Spinal cord (tissue), 10 donors: ENCODE data around the gene FHOD3. TPM values are rescaled to one million over a fixed set of nuclear protein-coding genes. Genes with fewer than 3 reads are reported as not detected.

Source experiments
- DNase-seq, 6 donors: peaks; one replicate each; pipeline versions ENCODE4 v3.0.0 to v3.0.0-alpha.2; 2013 to 2015; ENCODE audit warnings: low spot score in 6 of 6, low read depth in 4 of 6
- H3K27ac ChIP-seq: one replicate; pipeline ENCODE4 v1.5.1; 2013; ENCODE audit warnings: low read depth, low read length, control low read depth
- H3K27me3 ChIP-seq: one replicate; pipeline ENCODE4 v1.6.1; 2013; ENCODE audit warnings: low read length; ENCODE audit not compliant: control insufficient read depth, insufficient read depth
- H3K36me3 ChIP-seq: one replicate; pipeline ENCODE4 v1.6.1; 2013; ENCODE audit warnings: low read length; ENCODE audit not compliant: control insufficient read depth, insufficient read depth
- H3K4me1 ChIP-seq: one replicate; pipeline ENCODE4 v1.6.1; 2013; ENCODE audit warnings: low read length; ENCODE audit not compliant: control insufficient read depth, insufficient read depth
- H3K4me3 ChIP-seq: one replicate; pipeline ENCODE4 v1.5.1; 2013; ENCODE audit warnings: low read depth, low read length, control low read depth
- H3K9me3 ChIP-seq: one replicate; pipeline ENCODE4 v1.6.1; 2013; ENCODE audit warnings: low read length; ENCODE audit not compliant: control insufficient read depth, insufficient read depth
- WGBS: methylation state at CpG from one replicate; pipeline ENCODE4 v1.1.5; 2013; ENCODE audit warnings: missing lambda C conversion rate; ENCODE audit not compliant: insufficient coverage; 5-methylcytosine and 5-hydroxymethylcytosine counted together
- polyA plus RNA-seq, 2 donors: library from polyadenylated mRNA; unstranded; fragments of 120-200 nt; gene quantifications; one replicate each; pipeline ENCODE4 v1.2.1, GENCODE V29; 2013; ENCODE audit not compliant: insufficient read length in 2 of 2
- total RNA-seq, 2 donors: library from RNA; depleted of rRNA in 1 of 2; stranded (reverse); fragments of 120-200 nt in 1 of 2; fragments of >200 nt in 1 of 2; gene quantifications; one replicate each; pipeline versions ENCODE4 v1.2.3 to v1.2.4, GENCODE V29; 2013 to 2014
- donor health status: healthy.

The FHOD3 gene
- total and polyA plus RNA-seq, 4 donors: 30.0 to 53.4 (median 52.1) TPM

GRCh38 chr18:36818652-36819051 lies 521.1 kb downstream of the FHOD3 start:
- Histone ChIP-seq H3K9me3 (no peaks in the 10 kb centered on the region), H3K27ac (no peak overlapping the region), H3K36me3 (peaks cover 8% of the 10 kb centered on the region), H3K27me3 (no peaks in the 10 kb centered on the region), H3K4me1 (no peaks in the 10 kb centered on the region), H3K4me3 (no peak overlapping the region)
- DNase-seq: no peak
- WGBS: no CpG with 5 or more reads among the region's 3 CpGs

- no peaks in the 10 kb centered on the region for H3K27me3 ChIP-seq
- DNase-seq: no peak
- H3K27ac ChIP-seq: no peak overlapping the region
- H3K36me3 ChIP-seq: peaks cover 8% of the 10 kb centered on the region
- no peaks in the 10 kb centered on the region for H3K4me1 ChIP-seq
- H3K4me3 ChIP-seq: no peak overlapping the region
- H3K9me3 ChIP-seq: peaks cover 1% of the 10 kb centered on the region
Observed at GRCh38 chr18:36819621-36820020, 522.1 kb downstream of the FHOD3 start.

GRCh38 chr18:36821681-36822080 lies 524.2 kb downstream of the FHOD3 start:
- H3K4me3 ChIP-seq: no peak overlapping the region
- peaks cover 1% of the 10 kb centered on the region for H3K9me3 ChIP-seq
- no peak overlapping the region for H3K27ac ChIP-seq
- H3K27me3 ChIP-seq: no peaks in the 10 kb centered on the region
- DNase-seq: no peak
- peaks cover 8% of the 10 kb centered on the region for H3K36me3 ChIP-seq
- 80% methylated on average over 1 of the region's 4 CpGs for WGBS
- H3K4me1 ChIP-seq: no peaks in the 10 kb centered on the region

GRCh38 chr18:36825526-36825925 lies 528.0 kb downstream of the FHOD3 start:
- H3K27ac ChIP-seq: no peak overlapping the region
- no peaks in the 10 kb centered on the region for H3K27me3 ChIP-seq
- no peak overlapping the region for H3K4me3 ChIP-seq
- H3K9me3 ChIP-seq: peaks cover 1% of the 10 kb centered on the region
- H3K4me1 ChIP-seq: peaks cover 16% of the 10 kb centered on the region
- H3K36me3 ChIP-seq: no peaks in the 10 kb centered on the region
- DNase-seq: no peak

GRCh38 chr18:36826556-36826955 lies 529.0 kb downstream of the FHOD3 start:
- Histone ChIP-seq H3K36me3 (no peaks in the 10 kb centered on the region), H3K9me3 (peaks cover 1% of the 10 kb centered on the region), H3K27ac (no peak overlapping the region), H3K27me3 (no peaks in the 10 kb centered on the region), H3K4me3 (no peak overlapping the region), H3K4me1 (peaks cover 16% of the 10 kb centered on the region)
- no peak for DNase-seq
- 100% methylated on average over 2 of the region's 3 CpGs for WGBS

- WGBS: 1% methylated on average over 14 of the region's 18 CpGs
- peaks cover 1% of the 10 kb centered on the region for H3K9me3 ChIP-seq
- H3K36me3 ChIP-seq: no peaks in the 10 kb centered on the region
- DNase-seq: peak in 1 of 6 donors; percentile 19
- H3K27me3 ChIP-seq: no peaks in the 10 kb centered on the region
- H3K27ac ChIP-seq: peak overlapping the region; percentile 78
- peaks cover 16% of the 10 kb centered on the region for H3K4me1 ChIP-seq
- peak overlapping the region; percentile 97 for H3K4me3 ChIP-seq
Observed at GRCh38 chr18:36828157-36828629, 530.7 kb downstream of the FHOD3 start.

GRCh38 chr18:36828630-36829361 lies 531.3 kb downstream of the FHOD3 start, which contains the start of the genes KIAA1328 and TPGS2:
Gene KIAA1328, plus strand, starts transcription at chr18:36829127. Its CDS starts 12 bp downstream, at chr18:36829139.
Gene TPGS2, minus strand, starts transcription at chr18:36829002. Its CDS starts 235 bp downstream, at chr18:36828767.
- no peaks in the 10 kb centered on the region for H3K27me3 ChIP-seq
- peak; percentile 71 to 96 (median 77) for DNase-seq
- WGBS: under 1% methylated on average over 83 of the region's 83 CpGs
- peak within 1 kb of the TSS; percentile 97 for H3K4me3 ChIP-seq
- peak within 1 kb of the TSS; percentile 80 for H3K27ac ChIP-seq
- H3K4me1 ChIP-seq: peaks cover 16% of the 10 kb centered on the region
- no peaks in the 10 kb centered on the region for H3K36me3 ChIP-seq
- peaks cover under 1% of the 10 kb centered on the region for H3K9me3 ChIP-seq

Other genes with a start within 250 kb of the FHOD3 start
- 100 to 1,000 TPM in 1 of 2 donors, 10 to 100 TPM in 1; 64.4 to 109 TPM for gene RPRD1A, start 230.2 kb upstream of the FHOD3 start, total RNA-seq
- 10 to 100 TPM; 72.8 to 97.7 TPM for gene RPRD1A, start 230.2 kb upstream of the FHOD3 start, polyA plus RNA-seq
- 100 to 1,000 TPM in 1 of 2 donors, 10 to 100 TPM in 1; 92.1 to 121 TPM for gene SLC39A6, start 168.4 kb upstream of the FHOD3 start, total RNA-seq
- 100 to 1,000 TPM in 1 of 2 donors, 10 to 100 TPM in 1; 95.8 to 111 TPM for gene SLC39A6, start 168.4 kb upstream of the FHOD3 start, polyA plus RNA-seq
- gene ELP2, start 167.8 kb upstream of the FHOD3 start, total RNA-seq: 100 to 1,000 TPM in 1 of 2 donors, 10 to 100 TPM in 1; 96.0 to 167 TPM
- 10 to 100 TPM; 58.6 to 73.8 TPM for gene ELP2, start 167.8 kb upstream of the FHOD3 start, polyA plus RNA-seq
- under 1 TPM; 0.77 to 0.89 TPM for gene MOCOS, start 110.2 kb upstream of the FHOD3 start, total RNA-seq
- 1 to 10 TPM in 1 of 2 donors, under 1 TPM in 1; 0.76 to 1.1 TPM for gene MOCOS, start 110.2 kb upstream of the FHOD3 start, polyA plus RNA-seq